ENCODE measurements around the gene EEIG1.
A peak's percentile ranks its signal among the peaks of the same experiment; 100 is the strongest.

The EEIG1 gene

DNA sequence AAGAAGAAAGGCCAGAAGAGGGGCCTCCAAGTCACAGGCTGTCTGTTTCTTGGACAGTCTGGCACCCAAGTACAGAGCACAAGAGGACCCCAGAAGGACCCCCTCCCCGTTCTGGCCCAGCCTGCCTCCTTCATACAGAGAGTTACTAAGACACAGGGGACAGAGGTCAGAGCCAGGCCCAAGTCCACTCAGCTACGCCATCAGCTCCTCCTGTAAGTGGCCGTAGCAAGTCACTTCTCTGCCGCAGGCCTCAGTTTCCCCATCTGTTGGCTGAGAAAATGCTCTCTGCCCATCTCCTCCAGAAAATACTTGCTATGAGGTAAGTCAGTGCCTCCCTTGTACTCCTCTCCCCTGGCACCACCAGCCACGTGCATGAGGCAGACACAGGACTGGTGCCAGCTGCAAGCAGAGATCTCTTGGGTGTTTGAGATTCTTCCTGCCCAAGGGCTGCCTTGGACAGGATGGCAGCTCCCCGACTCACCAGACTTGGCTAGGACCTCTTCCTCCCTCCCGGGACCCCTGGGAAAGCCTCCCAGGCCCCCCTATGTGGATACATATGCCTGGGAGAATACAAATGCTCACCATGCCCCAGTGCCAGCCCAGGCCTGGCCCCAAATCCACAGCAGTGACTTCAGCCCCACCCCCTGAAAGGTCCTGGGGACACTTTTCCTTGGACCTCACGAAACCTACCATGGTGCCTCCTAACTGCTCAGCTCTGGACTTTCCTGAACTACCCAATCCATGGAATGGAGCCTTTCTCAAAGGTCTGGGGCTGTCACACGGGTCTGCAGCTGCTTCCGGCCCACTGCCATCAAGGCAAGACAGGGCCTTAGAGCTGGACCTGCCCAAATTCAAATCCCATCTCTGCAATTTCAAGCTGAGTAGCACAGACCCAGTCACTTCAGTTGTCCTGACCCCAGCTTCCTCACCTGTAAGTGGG, 5.1 kb downstream of the EEIG1 start:
- no peak for DNase-seq (ENCODE audit: low read depth in 1 of 2, low spot score in 1 of 2)

GRCh38 chr9:127974769-127975261, 6.0 kb downstream of the EEIG1 start:
- DNase-seq (ENCODE audit: low read depth in 1 of 2, low spot score in 1 of 2), result no peak

GRCh38 chr9:127974001-127974768, 6.6 kb downstream of the EEIG1 start:
- DNase-seq (ENCODE audit: low read depth in 1 of 2, low spot score in 1 of 2), result no peak

DNA sequence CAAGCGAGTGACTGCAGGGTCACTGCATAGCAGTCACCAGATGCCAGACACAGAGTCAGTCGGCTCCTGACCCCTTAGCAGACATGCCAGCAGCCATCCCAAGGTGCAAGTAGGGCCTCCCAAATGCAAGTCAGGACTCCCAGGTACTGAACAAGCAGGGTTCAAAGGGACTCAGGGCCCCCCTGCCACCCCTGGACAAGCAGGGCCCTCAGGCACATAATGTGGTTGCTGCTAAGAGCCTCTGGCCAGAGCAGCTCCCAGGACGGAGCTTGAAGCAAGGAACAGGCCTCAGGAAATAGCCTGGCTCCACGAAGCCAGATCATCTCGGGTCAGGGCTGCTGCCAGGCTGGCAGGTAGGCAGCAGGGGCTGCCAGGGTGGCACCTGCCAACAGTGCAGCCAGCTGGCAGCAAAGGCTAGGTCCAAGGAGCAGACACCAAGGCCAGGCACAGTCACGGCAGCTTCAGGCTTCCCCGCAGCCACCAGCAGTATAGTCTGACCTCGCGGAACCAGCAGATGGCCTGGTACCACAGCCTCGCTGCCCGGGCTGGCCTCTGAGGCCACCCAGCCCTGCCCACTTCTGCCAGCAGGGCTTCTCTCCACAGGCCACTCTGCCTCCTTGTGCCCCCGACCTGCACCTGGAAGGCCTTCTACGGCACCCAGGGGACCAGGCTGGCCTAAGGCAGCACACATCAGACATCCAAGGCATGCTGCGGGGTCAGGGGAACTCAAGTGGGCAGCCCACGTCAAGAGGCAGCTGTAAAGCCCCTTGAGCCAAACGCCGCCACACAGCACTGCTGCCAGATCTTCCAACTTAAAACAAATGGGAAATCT, 7.4 kb downstream of the EEIG1 start:
- DNase-seq (ENCODE audit: low read depth in 1 of 2, low spot score in 1 of 2), result no peak

- no peak for DNase-seq (ENCODE audit: low read depth in 1 of 2, low spot score in 1 of 2)
Observed at GRCh38 chr9:127972236-127972871, 8.4 kb downstream of the EEIG1 start.

- no peak for DNase-seq (ENCODE audit: low read depth in 1 of 2, low spot score in 1 of 2)
Observed at GRCh38 chr9:127971357-127972235, 9.2 kb downstream of the EEIG1 start.

GRCh38 chr9:127970401-127971313, 10.1 kb downstream of the EEIG1 start:
- peak in 1 of 2 donors; percentile 36 for DNase-seq (ENCODE audit: low read depth in 1 of 2, low spot score in 1 of 2)

DNA sequence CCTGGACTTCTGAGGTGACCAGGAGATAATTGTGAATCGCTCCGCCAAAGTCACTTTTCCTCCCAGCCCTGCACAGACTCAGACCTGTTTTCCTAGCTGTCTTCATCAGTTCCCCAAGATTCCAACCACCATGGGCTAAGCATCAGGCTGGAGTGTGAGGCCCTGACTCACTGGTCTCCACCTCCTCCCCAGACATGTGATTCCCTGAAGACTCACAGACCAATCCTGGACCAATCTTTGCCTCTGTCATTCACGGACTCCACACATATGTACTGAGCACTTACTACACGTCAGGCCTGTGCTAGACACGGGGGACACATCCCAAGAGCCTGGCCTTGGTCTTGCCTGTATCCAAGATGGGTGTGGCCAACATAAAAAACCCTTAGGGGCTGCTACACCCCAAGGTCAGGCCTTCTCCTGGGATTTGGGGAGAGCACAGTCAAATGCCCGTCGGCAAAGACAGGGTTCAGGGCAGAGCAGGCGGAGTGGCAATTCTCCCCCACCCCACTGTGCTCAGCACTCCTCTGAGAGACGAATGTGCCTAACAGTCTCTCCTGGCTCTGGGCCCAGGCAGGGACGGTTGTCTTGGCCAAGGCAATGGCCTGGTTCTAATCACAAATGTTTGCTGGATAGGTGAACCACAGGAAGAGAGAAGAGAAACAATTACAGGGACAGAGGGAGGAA, 11.9 kb downstream of the EEIG1 start:
- no peak for DNase-seq (ENCODE audit: low read depth in 1 of 2, low spot score in 1 of 2)

GRCh38 chr9:127968042-127968441, 12.7 kb downstream of the EEIG1 start:
- DNase-seq (ENCODE audit: low read depth in 1 of 2, low spot score in 1 of 2), result no peak

GRCh38 chr9:127967151-127967809, 13.5 kb downstream of the EEIG1 start:
- DNase-seq (ENCODE audit: low read depth in 1 of 2, low spot score in 1 of 2), result no peak

- DNase-seq (ENCODE audit: low read depth in 1 of 2, low spot score in 1 of 2), result no peak
Observed at GRCh38 chr9:127966416-127967150, 14.2 kb downstream of the EEIG1 start.

- no peak for DNase-seq (ENCODE audit: low read depth in 1 of 2, low spot score in 1 of 2)
Observed at GRCh38 chr9:127965953-127966352, 14.8 kb downstream of the EEIG1 start.

DNA sequence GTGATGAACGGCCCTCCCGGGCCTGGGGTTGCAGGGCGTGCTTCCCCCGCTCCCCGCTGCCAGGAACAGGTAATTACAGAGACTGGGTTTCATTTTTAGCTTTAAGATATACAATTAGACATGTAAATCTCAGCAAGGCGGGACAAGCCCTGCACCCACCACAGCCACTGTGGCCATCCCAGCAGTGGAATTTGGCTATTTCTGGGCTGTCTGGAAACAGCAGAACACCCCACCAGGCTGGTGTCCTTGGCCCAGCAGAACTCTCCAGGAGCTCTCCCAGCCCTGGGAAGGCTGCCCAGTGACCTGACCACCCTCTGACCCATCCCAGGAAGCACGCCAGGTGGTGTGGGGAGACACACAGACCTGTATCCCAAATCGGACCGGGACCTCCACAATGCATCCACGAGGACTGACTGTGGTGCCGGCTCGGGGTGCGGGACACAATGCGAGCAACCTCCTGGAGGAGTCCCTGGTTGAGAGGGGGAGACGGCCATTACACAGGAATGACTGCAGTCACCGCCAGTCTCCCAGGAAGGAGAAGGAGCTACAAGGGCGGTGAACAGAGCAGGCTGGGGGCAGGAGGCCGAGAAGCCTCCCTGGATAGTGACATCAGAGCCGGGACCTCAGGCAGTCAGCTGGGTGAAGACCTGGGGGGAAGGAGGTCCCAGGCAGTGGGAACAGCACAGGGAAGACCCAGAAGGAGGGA, 17.3 kb downstream of the EEIG1 start:
- DNase-seq (ENCODE audit: low read depth in 1 of 2, low spot score in 1 of 2), result no peak

DNA sequence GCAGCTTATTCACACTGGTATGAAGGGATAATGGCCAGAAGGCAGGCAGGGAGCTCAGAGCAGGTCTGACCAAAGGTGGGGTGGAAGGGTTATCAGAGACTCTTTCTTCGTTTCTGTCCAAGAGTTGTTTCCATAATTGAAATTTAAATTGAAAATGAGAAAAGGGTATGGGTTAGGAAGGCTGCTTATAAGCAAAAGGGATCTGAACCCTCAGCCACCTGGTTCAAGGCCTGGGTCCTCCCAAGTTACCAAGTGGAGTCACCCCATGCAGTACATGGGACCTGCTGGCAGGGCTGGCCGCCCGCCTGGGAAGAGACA, 17.8 kb downstream of the EEIG1 start:
- DNase-seq (ENCODE audit: low read depth in 1 of 2, low spot score in 1 of 2), result no peak

DNA sequence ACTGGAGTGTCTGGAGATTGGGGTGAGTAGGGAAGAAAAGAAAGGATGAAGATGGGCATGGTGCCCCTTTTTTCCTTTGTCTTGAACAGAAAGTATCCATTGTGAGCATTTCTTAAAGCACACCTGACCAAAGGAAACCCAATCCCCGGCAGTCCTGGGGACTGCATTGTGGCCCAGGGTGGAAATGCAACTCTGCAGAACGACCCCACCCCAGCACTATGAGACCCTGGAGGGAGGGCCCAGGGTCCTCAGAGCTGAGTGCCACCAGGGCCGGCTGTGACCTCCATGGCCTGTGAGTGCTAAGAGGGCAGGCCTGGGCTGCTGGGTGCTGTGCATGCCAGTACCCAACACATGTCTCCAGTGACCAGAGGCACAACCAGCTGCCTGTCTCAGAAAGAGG, 18.5 kb downstream of the EEIG1 start:
- no peak for DNase-seq (ENCODE audit: low read depth in 1 of 2, low spot score in 1 of 2)

DNA sequence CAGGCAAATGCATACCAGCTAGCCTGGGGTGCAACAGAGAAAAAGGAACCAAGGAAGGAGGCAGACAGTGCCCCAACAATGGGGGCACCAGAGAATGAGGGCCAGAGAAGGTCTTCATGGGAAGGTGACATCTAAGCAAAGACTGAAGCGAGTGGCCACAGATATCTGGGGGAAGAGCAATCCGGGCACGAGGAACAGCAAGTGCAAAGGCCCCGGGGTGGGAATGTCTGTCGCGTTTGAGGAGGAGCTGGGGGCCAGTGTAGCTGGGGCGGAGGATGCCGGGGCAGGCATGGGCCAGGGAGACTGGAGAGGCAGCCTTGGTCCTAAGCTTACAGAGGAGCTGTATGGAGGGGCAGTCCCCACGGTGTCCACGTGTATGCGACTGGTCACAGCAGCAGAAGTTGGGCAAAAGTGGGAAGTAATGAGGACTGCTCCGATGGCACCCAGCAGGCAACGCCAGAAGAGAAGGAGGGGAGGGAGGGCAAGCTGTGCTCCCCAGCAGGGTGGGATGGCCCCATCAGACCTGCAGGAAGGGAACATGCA, 19.1 kb downstream of the EEIG1 start:
- DNase-seq (ENCODE audit: low read depth in 1 of 2, low spot score in 1 of 2), result no peak

Data from stimulated activated CD4-positive, alpha-beta T cell treated with anti-CD3 and anti-CD28 coated beads, Interleukin-15, amount 100 ng/mL, for 1 hour (primary cell).